ENCODE results near the gene ATP5IF1. TPM values are rescaled to one million over a fixed set of nuclear protein-coding genes. Genes with fewer than 3 reads are reported as not detected.

The ATP5IF1 gene
- total and polyA plus RNA-seq, 2 of the 13 experiments (the other 11 are each of a cell fraction or from before 2014, with no cell fraction given): 97.7 to 131 TPM

DNA sequence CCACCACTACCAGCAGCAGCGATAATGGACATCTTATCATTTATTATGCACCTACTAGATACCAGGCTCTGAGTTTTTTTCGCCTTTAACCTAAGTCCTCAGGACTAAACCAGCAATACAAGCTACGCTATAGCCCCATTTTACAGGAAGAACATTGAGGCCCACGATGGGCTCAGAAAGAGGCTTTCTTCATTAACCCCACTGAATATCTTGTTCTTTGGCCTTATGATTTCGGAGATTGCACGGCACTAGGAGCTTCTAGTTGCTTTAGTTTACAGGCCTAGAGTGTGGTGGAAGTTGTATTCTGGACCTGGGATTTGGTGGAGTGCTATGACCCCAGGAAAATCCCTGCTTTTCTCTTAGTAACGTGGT, 24.9 kb downstream of the ATP5IF1 start (continued):
- TF ChIP-seq ISL2 (CRISPR knock-in tag; IDR thresholded peaks at IDR 0.05) (no peak), ZBTB7A (CRISPR knock-in tag; IDR thresholded peaks at IDR 0.05) (no peak), ZNF543 (CRISPR knock-in tag; IDR thresholded peaks at IDR 0.05) (no peak)
- TF ChIP-seq, protein P1, sequence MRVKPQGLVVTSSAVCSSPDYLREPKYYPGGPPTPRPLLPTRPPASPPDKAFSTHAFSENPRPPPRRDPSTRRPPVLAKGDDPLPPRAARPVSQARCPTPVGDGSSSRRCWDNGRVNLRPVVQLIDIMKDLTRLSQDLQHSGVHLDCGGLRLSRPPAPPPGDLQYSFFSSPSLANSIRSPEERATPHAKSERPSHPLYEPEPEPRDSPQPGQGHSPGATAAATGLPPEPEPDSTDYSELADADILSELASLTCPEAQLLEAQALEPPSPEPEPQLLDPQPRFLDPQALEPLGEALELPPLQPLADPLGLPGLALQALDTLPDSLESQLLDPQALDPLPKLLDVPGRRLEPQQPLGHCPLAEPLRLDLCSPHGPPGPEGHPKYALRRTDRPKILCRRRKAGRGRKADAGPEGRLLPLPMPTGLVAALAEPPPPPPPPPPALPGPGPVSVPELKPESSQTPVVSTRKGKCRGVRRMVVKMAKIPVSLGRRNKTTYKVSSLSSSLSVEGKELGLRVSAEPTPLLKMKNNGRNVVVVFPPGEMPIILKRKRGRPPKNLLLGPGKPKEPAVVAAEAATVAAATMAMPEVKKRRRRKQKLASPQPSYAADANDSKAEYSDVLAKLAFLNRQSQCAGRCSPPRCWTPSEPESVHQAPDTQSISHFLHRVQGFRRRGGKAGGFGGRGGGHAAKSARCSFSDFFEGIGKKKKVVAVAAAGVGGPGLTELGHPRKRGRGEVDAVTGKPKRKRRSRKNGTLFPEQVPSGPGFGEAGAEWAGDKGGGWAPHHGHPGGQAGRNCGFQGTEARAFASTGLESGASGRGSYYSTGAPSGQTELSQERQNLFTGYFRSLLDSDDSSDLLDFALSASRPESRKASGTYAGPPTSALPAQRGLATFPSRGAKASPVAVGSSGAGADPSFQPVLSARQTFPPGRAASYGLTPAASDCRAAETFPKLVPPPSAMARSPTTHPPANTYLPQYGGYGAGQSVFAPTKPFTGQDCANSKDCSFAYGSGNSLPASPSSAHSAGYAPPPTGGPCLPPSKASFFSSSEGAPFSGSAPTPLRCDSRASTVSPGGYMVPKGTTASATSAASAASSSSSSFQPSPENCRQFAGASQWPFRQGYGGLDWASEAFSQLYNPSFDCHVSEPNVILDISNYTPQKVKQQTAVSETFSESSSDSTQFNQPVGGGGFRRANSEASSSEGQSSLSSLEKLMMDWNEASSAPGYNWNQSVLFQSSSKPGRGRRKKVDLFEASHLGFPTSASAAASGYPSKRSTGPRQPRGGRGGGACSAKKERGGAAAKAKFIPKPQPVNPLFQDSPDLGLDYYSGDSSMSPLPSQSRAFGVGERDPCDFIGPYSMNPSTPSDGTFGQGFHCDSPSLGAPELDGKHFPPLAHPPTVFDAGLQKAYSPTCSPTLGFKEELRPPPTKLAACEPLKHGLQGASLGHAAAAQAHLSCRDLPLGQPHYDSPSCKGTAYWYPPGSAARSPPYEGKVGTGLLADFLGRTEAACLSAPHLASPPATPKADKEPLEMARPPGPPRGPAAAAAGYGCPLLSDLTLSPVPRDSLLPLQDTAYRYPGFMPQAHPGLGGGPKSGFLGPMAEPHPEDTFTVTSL (CRISPR knock-in tag; IDR thresholded peaks at IDR 0.05; ENCODE audit: borderline replicate concordance): no peak

DNA sequence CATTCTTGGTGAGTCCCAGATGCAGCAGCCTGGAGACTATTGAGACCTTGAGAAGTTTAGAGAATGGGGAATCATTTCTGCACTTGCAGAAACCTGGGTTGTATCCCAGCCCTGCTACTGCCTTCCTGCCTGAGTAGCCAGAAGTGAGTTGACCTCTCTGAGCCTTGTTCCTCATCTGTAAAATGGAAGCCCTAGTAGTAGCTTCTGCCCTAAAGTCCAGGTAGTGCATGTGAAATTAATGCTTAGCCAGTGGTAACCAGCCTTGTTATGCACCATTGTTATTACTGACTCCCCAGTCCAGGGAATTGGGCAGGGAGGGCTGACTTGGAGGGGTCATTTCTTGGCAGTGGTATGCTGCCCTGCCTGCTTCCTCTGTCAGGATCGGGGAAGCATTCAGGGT, 29.0 kb downstream of the ATP5IF1 start:
- TF ChIP-seq ZNF552 (CRISPR knock-in tag; IDR thresholded peaks at IDR 0.05; ENCODE audit: borderline replicate concordance): no peak
- TF ChIP-seq, protein P2, sequence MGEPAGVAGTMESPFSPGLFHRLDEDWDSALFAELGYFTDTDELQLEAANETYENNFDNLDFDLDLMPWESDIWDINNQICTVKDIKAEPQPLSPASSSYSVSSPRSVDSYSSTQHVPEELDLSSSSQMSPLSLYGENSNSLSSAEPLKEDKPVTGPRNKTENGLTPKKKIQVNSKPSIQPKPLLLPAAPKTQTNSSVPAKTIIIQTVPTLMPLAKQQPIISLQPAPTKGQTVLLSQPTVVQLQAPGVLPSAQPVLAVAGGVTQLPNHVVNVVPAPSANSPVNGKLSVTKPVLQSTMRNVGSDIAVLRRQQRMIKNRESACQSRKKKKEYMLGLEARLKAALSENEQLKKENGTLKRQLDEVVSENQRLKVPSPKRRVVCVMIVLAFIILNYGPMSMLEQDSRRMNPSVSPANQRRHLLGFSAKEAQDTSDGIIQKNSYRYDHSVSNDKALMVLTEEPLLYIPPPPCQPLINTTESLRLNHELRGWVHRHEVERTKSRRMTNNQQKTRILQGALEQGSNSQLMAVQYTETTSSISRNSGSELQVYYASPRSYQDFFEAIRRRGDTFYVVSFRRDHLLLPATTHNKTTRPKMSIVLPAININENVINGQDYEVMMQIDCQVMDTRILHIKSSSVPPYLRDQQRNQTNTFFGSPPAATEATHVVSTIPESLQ (CRISPR knock-in tag; conservative IDR thresholded peaks at IDR 0.05): no peak
- no peak for TF ChIP-seq CHD4 (IDR thresholded peaks at IDR 0.05; ENCODE audit: borderline replicate concordance, low read length)
- TF ChIP-seq GTF3A (CRISPR knock-in tag; conservative IDR thresholded peaks at IDR 0.05): no peak
- TF ChIP-seq ZNF383 (CRISPR knock-in tag; IDR thresholded peaks at IDR 0.05; ENCODE audit: borderline replicate concordance): no peak
- peak; percentile 25; the same call in 1 of the 2 replicates for TF ChIP-seq ZNF629 (CRISPR knock-in tag; conservative IDR thresholded peaks at IDR 0.05)
- ATAC-seq (no peak), FAIRE-seq (no peak), DNase-seq (ENCODE audit: low spot score) (no peak)
- Histone ChIP-seq H3K36me3 (replicated peaks in 1 of 2; ENCODE audit: control insufficient read depth in 1 of 2, insufficient read depth in 2 of 2, low read length in 2 of 2) (peaks cover 2 to 3% of the 10 kb centered on the region in 2 experiments; a peak in 1 of 5 replicates), H3K4me1 (ENCODE audit: insufficient read depth, low read length) (peaks cover 91% of the 10 kb centered on the region), H3K79me2 (ENCODE audit: insufficient read depth, low read length) (peaks cover 86% of the 10 kb centered on the region), H2AFZ (ENCODE audit: low read length) (no peak overlapping the region), H4K20me1 (ENCODE audit: insufficient read depth, low read length) (peaks cover 68% of the 10 kb centered on the region), H3K4me2 (ENCODE audit: low read depth, low read length) (0 out of 2 replicates have a peak overlapping the region, but pooled peaks have one; percentile 5), H3K27me3 (ENCODE audit: control insufficient read depth in 1 of 2, insufficient read depth in 2 of 2, low read length in 2 of 2) (no peaks in the 10 kb centered on the region), H3K9me3 (ENCODE audit: low read length) (no peaks in the 10 kb centered on the region), H3K9ac (ENCODE audit: insufficient read depth, low read depth, low read length) (no peak overlapping the region), H3K4me3 (replicated peaks in 1 of 3; ENCODE audit: insufficient read depth in 1 of 3, low read depth in 2 of 3, low read length in 3 of 3) (no peak overlapping the region), H3K27ac (ENCODE audit: extremely low read length, insufficient read depth, low read length) (no peak overlapping the region)
- BruUV-seq (replicated peaks): no TSS peak
- CTCF ChIA-PET (ENCODE audit: low intra/inter-chr PET ratio, low total read pairs): no interaction called here
- POLR2A ChIA-PET: interaction anchor here (3.1 kb wide), 1 partner anchor 16 kb away, joined by 15 read pairs; no protein-coding TSS in a partner anchor
- intact Hi-C loops (cut with micrococcal nuclease; ENCODE audit: unreplicated experiment): loop anchor here (10.0 kb wide), 1 partner anchor 60 kb away; the partner anchor contains the start of gene MED18
- WGBS (ENCODE audit: low lambda C conversion rate): 89% methylated on average over 1 of the region's 1 CpG
- in situ Hi-C loops (cut with HindIII; ENCODE audit: extremely low pct_ligation_motif_present, low pct_unique_long_range_greater_than_20kb): no loop called here

Data from HepG2 (cell line).